Measurements from ENCODE around the gene RNF213.

- TF ChIP-seq NR2C2 (CRISPR knock-in tag; IDR thresholded peaks at IDR 0.05): no peak
- TF ChIP-seq, protein P1, sequence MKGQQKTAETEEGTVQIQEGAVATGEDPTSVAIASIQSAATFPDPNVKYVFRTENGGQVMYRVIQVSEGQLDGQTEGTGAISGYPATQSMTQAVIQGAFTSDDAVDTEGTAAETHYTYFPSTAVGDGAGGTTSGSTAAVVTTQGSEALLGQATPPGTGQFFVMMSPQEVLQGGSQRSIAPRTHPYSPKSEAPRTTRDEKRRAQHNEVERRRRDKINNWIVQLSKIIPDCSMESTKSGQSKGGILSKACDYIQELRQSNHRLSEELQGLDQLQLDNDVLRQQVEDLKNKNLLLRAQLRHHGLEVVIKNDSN (CRISPR knock-in tag; IDR thresholded peaks at IDR 0.05): no peak
- TF ChIP-seq SP1 (CRISPR knock-in tag; conservative IDR thresholded peaks at IDR 0.05): no peak
- TF ChIP-seq ESRRA (CRISPR knock-in tag; IDR thresholded peaks at IDR 0.05; ENCODE audit: borderline replicate concordance): no peak
- TF ChIP-seq CTCF (IDR thresholded peaks at IDR 0.05): no peak
- TF ChIP-seq ETV6 (CRISPR knock-in tag; IDR thresholded peaks at IDR 0.05): no peak
- TF ChIP-seq PRRX2 (CRISPR knock-in tag; IDR thresholded peaks at IDR 0.05): no peak
- TF ChIP-seq HMGXB4 (CRISPR knock-in tag; IDR thresholded peaks at IDR 0.05): no peak
- TF ChIP-seq, protein P2, sequence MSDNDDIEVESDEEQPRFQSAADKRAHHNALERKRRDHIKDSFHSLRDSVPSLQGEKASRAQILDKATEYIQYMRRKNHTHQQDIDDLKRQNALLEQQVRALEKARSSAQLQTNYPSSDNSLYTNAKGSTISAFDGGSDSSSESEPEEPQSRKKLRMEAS (CRISPR knock-in tag; IDR thresholded peaks at IDR 0.05): no peak
- TF ChIP-seq, protein P3, sequence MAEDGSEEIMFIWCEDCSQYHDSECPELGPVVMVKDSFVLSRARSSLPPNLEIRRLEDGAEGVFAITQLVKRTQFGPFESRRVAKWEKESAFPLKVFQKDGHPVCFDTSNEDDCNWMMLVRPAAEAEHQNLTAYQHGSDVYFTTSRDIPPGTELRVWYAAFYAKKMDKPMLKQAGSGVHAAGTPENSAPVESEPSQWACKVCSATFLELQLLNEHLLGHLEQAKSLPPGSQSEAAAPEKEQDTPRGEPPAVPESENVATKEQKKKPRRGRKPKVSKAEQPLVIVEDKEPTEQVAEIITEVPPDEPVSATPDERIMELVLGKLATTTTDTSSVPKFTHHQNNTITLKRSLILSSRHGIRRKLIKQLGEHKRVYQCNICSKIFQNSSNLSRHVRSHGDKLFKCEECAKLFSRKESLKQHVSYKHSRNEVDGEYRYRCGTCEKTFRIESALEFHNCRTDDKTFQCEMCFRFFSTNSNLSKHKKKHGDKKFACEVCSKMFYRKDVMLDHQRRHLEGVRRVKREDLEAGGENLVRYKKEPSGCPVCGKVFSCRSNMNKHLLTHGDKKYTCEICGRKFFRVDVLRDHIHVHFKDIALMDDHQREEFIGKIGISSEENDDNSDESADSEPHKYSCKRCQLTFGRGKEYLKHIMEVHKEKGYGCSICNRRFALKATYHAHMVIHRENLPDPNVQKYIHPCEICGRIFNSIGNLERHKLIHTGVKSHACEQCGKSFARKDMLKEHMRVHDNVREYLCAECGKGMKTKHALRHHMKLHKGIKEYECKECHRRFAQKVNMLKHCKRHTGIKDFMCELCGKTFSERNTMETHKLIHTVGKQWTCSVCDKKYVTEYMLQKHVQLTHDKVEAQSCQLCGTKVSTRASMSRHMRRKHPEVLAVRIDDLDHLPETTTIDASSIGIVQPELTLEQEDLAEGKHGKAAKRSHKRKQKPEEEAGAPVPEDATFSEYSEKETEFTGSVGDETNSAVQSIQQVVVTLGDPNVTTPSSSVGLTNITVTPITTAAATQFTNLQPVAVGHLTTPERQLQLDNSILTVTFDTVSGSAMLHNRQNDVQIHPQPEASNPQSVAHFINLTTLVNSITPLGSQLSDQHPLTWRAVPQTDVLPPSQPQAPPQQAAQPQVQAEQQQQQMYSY (CRISPR knock-in tag; IDR thresholded peaks at IDR 0.05): no peak
- no peak for TF ChIP-seq ZNF232 (CRISPR knock-in tag; IDR thresholded peaks at IDR 0.05)
- no peak for TF ChIP-seq NR1H2 (CRISPR knock-in tag; IDR thresholded peaks at IDR 0.05)
- no peak for TF ChIP-seq JUN (CRISPR knock-in tag; IDR thresholded peaks at IDR 0.05)
These were observed 58.8 kb downstream of the RNF213 start for GRCh38 chr17:80319262-80319998.

Measured in WTC11 (cell line).